ENCODE measurements around the gene DAAM2.

- TF ChIP-seq EP300 (IDR thresholded peaks at IDR 0.05) (no peak), CTCF (IDR thresholded peaks at IDR 0.05) (no peak), POLR2A (IDR thresholded peaks at IDR 0.05) (no peak), POLR2AphosphoS5 (IDR thresholded peaks at IDR 0.05) (no peak)
Measured at GRCh38 chr6:39754514-39755115, 37.6 kb upstream of the DAAM2 start.

All from stomach (tissue), 4 donors.